Neutrophil (primary cell): ENCODE data around the gene ADORA1.

Source experiments
- H3K27ac ChIP-seq: fragments of 200-600 bp; sonication (generic); 2 replicates; pipeline ENCODE4 v1.5.1; 2016; ENCODE audit warnings: mild to moderate bottlenecking, moderate library complexity
- H3K27me3 ChIP-seq: fragments of 200-600 bp; sonication (generic); 2 replicates; pipeline ENCODE4 v1.6.0; 2016; ENCODE audit warnings: mild to moderate bottlenecking
- H3K36me3 ChIP-seq: fragments of 200-600 bp; sonication (generic); 2 replicates; pipeline ENCODE4 v1.5.1; 2017
- H3K4me1 ChIP-seq, 2 experiments: fragments of 200-600 bp in 1 of 2; sonication (generic) in 1 of 2; 1 replicate in 1 of 2; 2 replicates in 1 of 2; pipeline versions ENCODE4 v1.5.1 to v1.6.1; 2013 to 2016; ENCODE audit warnings: low read depth in 1 of 2, low read length in 1 of 2, mild to moderate bottlenecking in 1 of 2, moderate library complexity in 1 of 2; ENCODE audit not compliant: control insufficient read depth in 1 of 2, insufficient read depth in 1 of 2
- H3K4me3 ChIP-seq, 2 experiments: fragments of 200-600 bp in 1 of 2; sonication (generic) in 1 of 2; 1 replicate in 1 of 2; 2 replicates in 1 of 2; pipeline ENCODE4 v1.5.1; 2013 to 2016; ENCODE audit warnings: low read depth in 1 of 2, low read length in 1 of 2, mild to moderate bottlenecking in 1 of 2, moderate library complexity in 1 of 2
- H3K9me3 ChIP-seq: fragments of 200-600 bp; sonication (generic); 2 replicates; pipeline ENCODE4 v1.5.1; 2016
- CTCF ChIP-seq: fragments of 200-600 bp; sonication (generic); IDR thresholded peaks from 2 replicates; pipeline ENCODE4 v1.5.1; 2016; ENCODE audit warnings: antibody characterized with exemption

The ADORA1 gene

GRCh38 chr1:203097001-203097400, 30.5 kb upstream of the ADORA1 start:
- no peak for TF ChIP-seq CTCF
- Histone ChIP-seq H3K36me3 (no peaks in the 10 kb centered on the region), H3K27ac (no peak overlapping the region), H3K9me3 (peaks cover 3% of the 10 kb centered on the region), H3K4me3 (no peak overlapping the region), H3K4me1 (peaks cover 18 to 24% of the 10 kb centered on the region in 2 experiments), H3K27me3 (no peaks in the 10 kb centered on the region)

GRCh38 chr1:203098445-203098844, 29.1 kb upstream of the ADORA1 start:
- H3K27ac ChIP-seq: no peak overlapping the region
- peaks cover 18 to 28% of the 10 kb centered on the region in 2 experiments for H3K4me1 ChIP-seq
- no peaks in the 10 kb centered on the region for H3K36me3 ChIP-seq
- H3K9me3 ChIP-seq: peaks cover 3% of the 10 kb centered on the region
- no peak for TF ChIP-seq CTCF
- H3K4me3 ChIP-seq: no peak overlapping the region
- H3K27me3 ChIP-seq: no peaks in the 10 kb centered on the region

GRCh38 chr1:203098914-203099520, 28.5 kb upstream of the ADORA1 start:
- peaks cover 18 to 28% of the 10 kb centered on the region in 2 experiments for H3K4me1 ChIP-seq
- no peaks in the 10 kb centered on the region for H3K27me3 ChIP-seq
- TF ChIP-seq CTCF: no peak

GRCh38 chr1:203099805-203100515, 27.6 kb upstream of the ADORA1 start:
- no peak overlapping the region for H3K4me3 ChIP-seq
- H3K4me1 ChIP-seq: peaks cover 18 to 28% of the 10 kb centered on the region in 2 experiments
- H3K36me3 ChIP-seq: no peaks in the 10 kb centered on the region
- no peak for TF ChIP-seq CTCF
- no peaks in the 10 kb centered on the region for H3K27me3 ChIP-seq
- peaks cover 3% of the 10 kb centered on the region for H3K9me3 ChIP-seq
- peak overlapping the region; percentile 85 for H3K27ac ChIP-seq

More at GRCh38 chr1:203098914-203099520, 28.5 kb upstream of the ADORA1 start:
- Histone ChIP-seq H3K36me3 (no peaks in the 10 kb centered on the region), H3K9me3 (peaks cover 3% of the 10 kb centered on the region), H3K27ac (no peak overlapping the region), H3K4me3 (no peak overlapping the region)

GRCh38 chr1:203100516-203100869, 27.0 kb upstream of the ADORA1 start:
- Histone ChIP-seq H3K9me3 (no peaks in the 10 kb centered on the region), H3K36me3 (no peaks in the 10 kb centered on the region), H3K27me3 (no peaks in the 10 kb centered on the region), H3K4me1 (peaks cover 18 to 28% of the 10 kb centered on the region in 2 experiments), H3K4me3 (no peak overlapping the region), H3K27ac (peak overlapping the region; percentile 85)
- TF ChIP-seq CTCF: no peak
